ENCODE measurements around the gene CD22. TPM values are rescaled to one million over a fixed set of nuclear protein-coding genes. Genes with fewer than 3 reads are reported as not detected.

CD22 gene
- total and polyA plus RNA-seq, 2 donors (not counting 1 experiment from before 2014, with no cell fraction given): 692 to 1,437 TPM

- no peak for DNase-seq
- Mint-ChIP-seq H3K27ac (no peak overlapping the region), H3K9me3 (ENCODE audit: insufficient read depth) (no peaks in the 10 kb centered on the region), H3K4me1 (peaks cover 27% of the 10 kb centered on the region), H3K27me3 (no peaks in the 10 kb centered on the region), H3K4me3 (no peak overlapping the region)
- Histone ChIP-seq H3K27ac (ENCODE audit: low read length in 2 of 2) (no peak overlapping the region), H3K9ac (ENCODE audit: low read length) (no peak overlapping the region), H3K79me2 (ENCODE audit: control insufficient read depth, insufficient read depth, low read length) (no peaks in the 10 kb centered on the region), H3K9me3 (ENCODE audit: control extremely low read depth in 1 of 3, control insufficient read depth in 2 of 3, insufficient read depth in 1 of 3, low read length in 2 of 3) (no peaks in the 10 kb centered on the region), H2AFZ (ENCODE audit: insufficient read depth, low read depth, low read length, poor library complexity, severe bottlenecking) (no peak overlapping the region), H3K27me3 (replicated peaks in 1 of 4; ENCODE audit: control extremely low read depth in 1 of 4, control insufficient read depth in 3 of 4, insufficient read depth in 4 of 4, low read length in 3 of 4) (no peaks in the 10 kb centered on the region), H3K4me1 (ENCODE audit: control insufficient read depth in 2 of 2, insufficient read depth in 2 of 2, low read length in 2 of 2) (peaks cover 0 to 8% of the 10 kb centered on the region in 2 donors), H3K4me2 (replicated peaks; ENCODE audit: low read depth, low read length, poor library complexity, severe bottlenecking) (no peak overlapping the region), H3K36me3 (replicated peaks in 1 of 2; ENCODE audit: control extremely low read depth in 1 of 2, control insufficient read depth in 1 of 2, extremely low read depth in 1 of 2, insufficient read depth in 2 of 2, low read length in 1 of 2) (no peaks in the 10 kb centered on the region), H3K4me3 (ENCODE audit: control extremely low read depth in 1 of 5, extremely low read depth in 1 of 5, insufficient read depth in 1 of 5, low read depth in 2 of 5, low read length in 4 of 5) (no peak overlapping the region), H4K20me1 (ENCODE audit: control insufficient read depth, insufficient read depth, low read length, poor library complexity, severe bottlenecking) (no peaks in the 10 kb centered on the region)
- TF ChIP-seq CTCF (IDR thresholded peaks at IDR 0.05): no peak
- no peak for TF ChIP-seq EZH2 (IDR thresholded peaks at IDR 0.05; ENCODE audit: borderline replicate concordance, insufficient read depth, low read depth, low read length, poor library complexity, severe bottlenecking)
- WGBS (ENCODE audit: insufficient coverage): 86% methylated on average over 5 of the region's 5 CpGs
- POLR2A ChIA-PET: interaction anchor here (1.1 kb wide), 1 partner anchor 48 kb away, joined by 3 read pairs; no protein-coding TSS in a partner anchor
- intact Hi-C loops (cut with micrococcal nuclease): no loop called here
- CTCF ChIA-PET: interaction anchor here (1.6 kb wide), 1 partner anchor 13 kb away, joined by 3 read pairs; no protein-coding TSS in a partner anchor
- no peak for ATAC-seq (ENCODE audit: low read depth)
These were observed 40.1 kb upstream of the CD22 start for GRCh38 chr19:35288906-35289305.

GRCh38 chr19:35290381-35291127, 38.4 kb upstream of the CD22 start:
- Histone ChIP-seq H3K4me3 (ENCODE audit: control extremely low read depth in 1 of 5, extremely low read depth in 1 of 5, insufficient read depth in 1 of 5, low read depth in 2 of 5, low read length in 4 of 5) (no peak overlapping the region), H3K27me3 (replicated peaks in 1 of 4; ENCODE audit: control extremely low read depth in 1 of 4, control insufficient read depth in 3 of 4, insufficient read depth in 4 of 4, low read length in 3 of 4) (no peaks in the 10 kb centered on the region), H3K4me1 (ENCODE audit: control insufficient read depth in 2 of 2, insufficient read depth in 2 of 2, low read length in 2 of 2) (peaks cover 8 to 21% of the 10 kb centered on the region in 2 donors), H3K27ac (ENCODE audit: low read length in 2 of 2) (no peak overlapping the region), H2AFZ (ENCODE audit: insufficient read depth, low read depth, low read length, poor library complexity, severe bottlenecking) (no peak overlapping the region), H3K79me2 (ENCODE audit: control insufficient read depth, insufficient read depth, low read length) (no peaks in the 10 kb centered on the region), H3K9ac (ENCODE audit: low read length) (no peak overlapping the region), H4K20me1 (ENCODE audit: control insufficient read depth, insufficient read depth, low read length, poor library complexity, severe bottlenecking) (no peaks in the 10 kb centered on the region), H3K9me3 (ENCODE audit: control extremely low read depth in 1 of 3, control insufficient read depth in 2 of 3, insufficient read depth in 1 of 3, low read length in 2 of 3) (peaks cover 0 to 4% (median 0%) of the 10 kb centered on the region in 3 donors), H3K36me3 (replicated peaks in 1 of 2; ENCODE audit: control extremely low read depth in 1 of 2, control insufficient read depth in 1 of 2, extremely low read depth in 1 of 2, insufficient read depth in 2 of 2, low read length in 1 of 2) (no peaks in the 10 kb centered on the region), H3K4me2 (replicated peaks; ENCODE audit: low read depth, low read length, poor library complexity, severe bottlenecking) (no peak overlapping the region)
- intact Hi-C loops (cut with micrococcal nuclease): no loop called here
- TF ChIP-seq CTCF (IDR thresholded peaks at IDR 0.05): no peak
- no peak for TF ChIP-seq EZH2 (IDR thresholded peaks at IDR 0.05; ENCODE audit: borderline replicate concordance, insufficient read depth, low read depth, low read length, poor library complexity, severe bottlenecking)
- DNase-seq: no peak
- WGBS (ENCODE audit: insufficient coverage): 95% methylated on average over 13 of the region's 20 CpGs
- CTCF ChIA-PET: interaction anchor here (1.6 kb wide), 1 partner anchor 15 kb away, joined by 3 read pairs; no protein-coding TSS in a partner anchor
- Mint-ChIP-seq H3K27ac (peak overlapping the region; percentile 37), H3K4me3 (no peak overlapping the region), H3K9me3 (ENCODE audit: insufficient read depth) (no peaks in the 10 kb centered on the region), H3K27me3 (no peaks in the 10 kb centered on the region), H3K4me1 (peaks cover 30% of the 10 kb centered on the region)
- POLR2A ChIA-PET: no interaction called here
- ATAC-seq (ENCODE audit: low read depth): no peak
